ENCODE data around the gene PI3.

- no peak for TF ChIP-seq EZH2 (IDR thresholded peaks at IDR 0.05; ENCODE audit: borderline replicate concordance, low read length)
- TF ChIP-seq, protein P1, sequence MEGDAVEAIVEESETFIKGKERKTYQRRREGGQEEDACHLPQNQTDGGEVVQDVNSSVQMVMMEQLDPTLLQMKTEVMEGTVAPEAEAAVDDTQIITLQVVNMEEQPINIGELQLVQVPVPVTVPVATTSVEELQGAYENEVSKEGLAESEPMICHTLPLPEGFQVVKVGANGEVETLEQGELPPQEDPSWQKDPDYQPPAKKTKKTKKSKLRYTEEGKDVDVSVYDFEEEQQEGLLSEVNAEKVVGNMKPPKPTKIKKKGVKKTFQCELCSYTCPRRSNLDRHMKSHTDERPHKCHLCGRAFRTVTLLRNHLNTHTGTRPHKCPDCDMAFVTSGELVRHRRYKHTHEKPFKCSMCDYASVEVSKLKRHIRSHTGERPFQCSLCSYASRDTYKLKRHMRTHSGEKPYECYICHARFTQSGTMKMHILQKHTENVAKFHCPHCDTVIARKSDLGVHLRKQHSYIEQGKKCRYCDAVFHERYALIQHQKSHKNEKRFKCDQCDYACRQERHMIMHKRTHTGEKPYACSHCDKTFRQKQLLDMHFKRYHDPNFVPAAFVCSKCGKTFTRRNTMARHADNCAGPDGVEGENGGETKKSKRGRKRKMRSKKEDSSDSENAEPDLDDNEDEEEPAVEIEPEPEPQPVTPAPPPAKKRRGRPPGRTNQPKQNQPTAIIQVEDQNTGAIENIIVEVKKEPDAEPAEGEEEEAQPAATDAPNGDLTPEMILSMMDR (IDR thresholded peaks at IDR 0.05; ENCODE audit: low read length) = no peak
Observed at GRCh38 chr20:45152405-45152804, 22.3 kb upstream of the PI3 start.

All from OCI-LY1 (cell line).